ENCODE data around the gene NR2F1.

DNA sequence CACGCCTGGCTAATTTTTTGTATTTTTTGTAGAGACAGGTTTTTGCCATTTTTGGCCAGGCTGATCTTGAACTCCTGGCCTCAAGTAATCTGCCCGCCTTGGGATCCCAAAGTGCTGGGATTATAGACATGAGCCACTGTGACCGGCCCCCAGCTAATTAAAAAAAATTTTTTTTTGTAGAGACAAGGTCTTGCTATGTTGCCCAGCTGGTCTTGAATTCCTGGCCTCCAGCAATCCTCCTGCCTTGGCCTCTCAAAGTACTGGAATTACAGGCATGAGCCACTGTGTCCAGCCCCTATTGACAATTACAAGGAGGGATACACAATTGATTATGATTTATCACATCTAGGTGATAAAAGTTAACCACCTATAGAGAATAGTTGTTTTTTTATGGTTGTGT is 59.5 kb downstream of the NR2F1 start:
- TF ChIP-seq POLR2A (IDR thresholded peaks at IDR 0.05) = no peak
- TF ChIP-seq CTCF (IDR thresholded peaks at IDR 0.05) = no peak
- no peak for TF ChIP-seq EP300 (IDR thresholded peaks at IDR 0.05)

Data from gastroesophageal sphincter (tissue), 3 donors.